Smooth muscle cell of the brain vasculature (primary cell): ENCODE data around the gene CFI.

Experiments used
- DNase-seq: peaks from one replicate; pipeline ENCODE4 v3.0.0-alpha.2; 2012; ENCODE audit warnings: low read depth, low spot score

CFI gene

GRCh38 chr4:109801895-109802319 is at the start of gene CFI:
CFI (minus strand) TSS chr4:109801999; CDS start chr4:109801971, 28 bp downstream.
- DNase-seq = no peak

GRCh38 chr4:109850601-109851000 is 48.8 kb upstream of the CFI start:
- no peak for DNase-seq

GRCh38 chr4:109848501-109848900 is 46.7 kb upstream of the CFI start:
- no peak for DNase-seq

- no peak for DNase-seq
Observed at GRCh38 chr4:109847896-109848442, 46.2 kb upstream of the CFI start, which contains the start of gene LRIT3. LRIT3 (plus strand) TSS chr4:109848107; CDS start chr4:109848202, 95 bp downstream.

GRCh38 chr4:109846395-109847098 is 44.7 kb upstream of the CFI start:
- DNase-seq = no peak

GRCh38 chr4:109836985-109837384 is 35.2 kb upstream of the CFI start:
- DNase-seq = no peak

GRCh38 chr4:109833756-109834155 is 32.0 kb upstream of the CFI start:
- DNase-seq = no peak

GRCh38 chr4:109827672-109828071 is 25.9 kb upstream of the CFI start, which contains the start of gene RRH:
RRH (plus strand) TSS chr4:109827972; CDS start chr4:109828028, 56 bp downstream.
- no peak for DNase-seq

- no peak for DNase-seq
Observed at GRCh38 chr4:109826719-109827118, 24.9 kb upstream of the CFI start.

GRCh38 chr4:109821185-109821584 is 19.4 kb upstream of the CFI start:
- DNase-seq = no peak

- DNase-seq = no peak
Observed at GRCh38 chr4:109820563-109820962, 18.8 kb upstream of the CFI start.

- no peak for DNase-seq
Observed at GRCh38 chr4:109818268-109818667, 16.5 kb upstream of the CFI start.

GRCh38 chr4:109816894-109817293 is 15.1 kb upstream of the CFI start:
- no peak for DNase-seq

- DNase-seq = no peak
Observed at GRCh38 chr4:109816082-109816442, 14.3 kb upstream of the CFI start.

- peak; percentile 75 for DNase-seq
Observed at GRCh38 chr4:109815151-109816081, 13.6 kb upstream of the CFI start, which contains the start of gene GAR1. GAR1 (plus strand) TSS chr4:109815762; CDS start chr4:109816165, 403 bp downstream.

GRCh38 chr4:109811707-109812106 is 9.9 kb upstream of the CFI start:
- DNase-seq = no peak

- DNase-seq = no peak
Observed at GRCh38 chr4:109810552-109811387, 9.0 kb upstream of the CFI start.

GRCh38 chr4:109809655-109810054 is 7.9 kb upstream of the CFI start:
- no peak for DNase-seq

- no peak for DNase-seq
Observed at GRCh38 chr4:109803924-109804571, 2.2 kb upstream of the CFI start.

- no peak for DNase-seq
Observed at GRCh38 chr4:109801099-109801789, 555 bp downstream of the CFI start.
